SK-N-SH treated with all-trans-retinoic acid at 6 μM for 48 hours (cell line): ENCODE measurements around the gene PIK3R6.

Source experiments
- ATAC-seq: fragments of 200-7000 bp; cut with Tn5 transposase; 3 replicates; pipeline ENCODE4 v1.9.1; 2020; ENCODE audit warnings: mild to moderate bottlenecking, moderate library complexity
- ARNTL ChIP-seq: fragments of 450-650 bp; formaldehyde crosslinking; IDR thresholded peaks from 2 replicates; pipeline ENCODE4 v1.5.0; 2020; ENCODE audit warnings: low read depth, mild to moderate bottlenecking, moderate library complexity, borderline replicate concordance
- CSDC2 ChIP-seq: fragments of 250-450 bp; sonication (Bioruptor Pico); IDR thresholded peaks from 2 replicates; pipeline ENCODE4 v1.5.0; 2020; ENCODE audit warnings: mild to moderate bottlenecking, moderate library complexity
- ESRRG ChIP-seq: fragments of 250-450 bp; sonication (Bioruptor Pico); IDR thresholded peaks from 2 replicates; pipeline ENCODE4 v1.6.1; 2021; ENCODE audit warnings: mild to moderate bottlenecking
- GLIS3 ChIP-seq: fragments of 250-450 bp; sonication (Bioruptor Pico); IDR thresholded peaks from 2 replicates; pipeline ENCODE4 v1.5.0; 2020; ENCODE audit warnings: mild to moderate bottlenecking, moderate library complexity
- ISL1 ChIP-seq: fragments of 250-450 bp; sonication (Bioruptor Pico); IDR thresholded peaks from 2 replicates; pipeline ENCODE4 v2.1.2; 2022; ENCODE audit warnings: mild to moderate bottlenecking, moderate library complexity
- OSR1 ChIP-seq: fragments of 250-450 bp; sonication (Bioruptor Pico); IDR thresholded peaks from 2 replicates; pipeline ENCODE4 v1.8.0; 2022; ENCODE audit warnings: moderate library complexity, mild to moderate bottlenecking, inconsistent platforms
- RARB ChIP-seq: fragments of 250-450 bp; sonication (Bioruptor Pico); IDR thresholded peaks from 2 replicates; pipeline ENCODE4 v1.8.0; 2021; ENCODE audit warnings: mild to moderate bottlenecking, moderate library complexity
- SNAI2 ChIP-seq: fragments of 250-450 bp; sonication (Bioruptor Pico); IDR thresholded peaks from 2 replicates; pipeline ENCODE4 v1.5.0; 2020; ENCODE audit warnings: mild to moderate bottlenecking, moderate library complexity
- TCF4 ChIP-seq: fragments of 250-450 bp; sonication (Bioruptor Pico); IDR thresholded peaks from 2 replicates; pipeline ENCODE4 v1.8.0; 2021; ENCODE audit warnings: mild to moderate bottlenecking, moderate library complexity, borderline replicate concordance
- TOX ChIP-seq: fragments of 250-450 bp; sonication (Bioruptor Pico); IDR thresholded peaks from 2 replicates; pipeline ENCODE4 v1.8.0; 2021; ENCODE audit warnings: mild to moderate bottlenecking, moderate library complexity, borderline replicate concordance
- ZC3H10 ChIP-seq: fragments of 250-450 bp; sonication (Bioruptor Pico); IDR thresholded peaks from 2 replicates; pipeline ENCODE4 v1.5.1; 2021; ENCODE audit warnings: mild to moderate bottlenecking, moderate library complexity
- ZFP3 ChIP-seq: fragments of 250-450 bp; sonication (Bioruptor Pico); IDR thresholded peaks from 2 replicates; pipeline ENCODE4 v1.5.0; 2020; ENCODE audit warnings: mild to moderate bottlenecking, moderate library complexity
- ZFP30 ChIP-seq: fragments of 450-650 bp; formaldehyde crosslinking; IDR thresholded peaks from 2 replicates; pipeline ENCODE4 v1.5.0; 2022; ENCODE audit warnings: mild to moderate bottlenecking, moderate library complexity
- ZNF565 ChIP-seq: fragments of 450-650 bp; formaldehyde crosslinking; conservative IDR thresholded peaks from 2 replicates; pipeline ENCODE4 v1.5.0; 2020; ENCODE audit warnings: low read depth, mild to moderate bottlenecking, moderate library complexity
- ZNF70 ChIP-seq: fragments of 450-650 bp; formaldehyde crosslinking; IDR thresholded peaks from 2 replicates; pipeline ENCODE4 v1.5.0; 2020; ENCODE audit warnings: mild to moderate bottlenecking, moderate library complexity
- ZNF8 ChIP-seq: fragments of 450-650 bp; formaldehyde crosslinking; IDR thresholded peaks from 2 replicates; pipeline ENCODE4 v1.5.0; 2020; ENCODE audit warnings: mild to moderate bottlenecking, moderate library complexity
- TF ChIP-seq, protein P1 (sequence below): fragments of 250-450 bp; sonication (Bioruptor Pico); IDR thresholded peaks from 2 replicates; pipeline ENCODE4 v1.8.0; 2020; ENCODE audit warnings: mild to moderate bottlenecking, moderate library complexity, borderline replicate concordance
- TF ChIP-seq, protein P2 (sequence below): fragments of 250-450 bp; sonication (Bioruptor Pico); IDR thresholded peaks from 2 replicates; pipeline ENCODE4 v1.8.0; 2021; ENCODE audit warnings: low read depth, mild to moderate bottlenecking, moderate library complexity, borderline replicate concordance
- TF ChIP-seq, protein P3 (sequence below): fragments of 250-450 bp; sonication (Bioruptor Pico); IDR thresholded peaks from 2 replicates; pipeline ENCODE4 v1.5.1; 2020; ENCODE audit warnings: low read depth, mild to moderate bottlenecking, moderate library complexity
- TF ChIP-seq, protein P4 (sequence below): fragments of 250-450 bp; sonication (Bioruptor Pico); IDR thresholded peaks from 2 replicates; pipeline ENCODE4 v1.5.0; 2020; ENCODE audit warnings: mild to moderate bottlenecking, moderate library complexity
- TF ChIP-seq, protein P5 (sequence below): fragments of 250-450 bp; sonication (Bioruptor Pico); IDR thresholded peaks from 2 replicates; pipeline ENCODE4 v1.5.1; 2021; ENCODE audit warnings: mild to moderate bottlenecking, moderate library complexity

The PIK3R6 gene

DNA sequence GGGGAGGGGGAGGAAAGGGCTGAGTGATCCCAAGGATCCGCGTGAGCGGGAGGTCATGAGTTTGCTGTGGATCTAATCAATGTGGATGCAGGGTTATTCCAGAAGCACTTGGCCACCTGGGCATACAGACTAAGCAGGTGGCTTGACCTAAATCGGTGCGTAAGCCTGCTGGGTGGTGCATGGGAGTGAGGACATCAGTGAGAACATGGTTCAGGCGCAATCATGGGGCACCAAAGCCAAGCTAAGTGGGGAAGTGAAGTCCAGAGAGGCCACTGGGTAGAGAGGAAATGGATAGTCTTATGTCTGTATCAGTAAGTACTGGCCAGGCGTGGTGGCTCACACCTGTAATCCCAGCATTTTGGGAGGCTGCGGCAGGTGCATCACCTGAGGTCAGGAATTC is 49.4 kb downstream of the PIK3R6 start:
- TF ChIP-seq GLIS3 (CRISPR knock-in tag) = no peak
- TF ChIP-seq ZFP3 = no peak
- TF ChIP-seq ARNTL (CRISPR knock-in tag) = no peak
- TF ChIP-seq RARB (CRISPR knock-in tag) = no peak
- TF ChIP-seq, protein P1, sequence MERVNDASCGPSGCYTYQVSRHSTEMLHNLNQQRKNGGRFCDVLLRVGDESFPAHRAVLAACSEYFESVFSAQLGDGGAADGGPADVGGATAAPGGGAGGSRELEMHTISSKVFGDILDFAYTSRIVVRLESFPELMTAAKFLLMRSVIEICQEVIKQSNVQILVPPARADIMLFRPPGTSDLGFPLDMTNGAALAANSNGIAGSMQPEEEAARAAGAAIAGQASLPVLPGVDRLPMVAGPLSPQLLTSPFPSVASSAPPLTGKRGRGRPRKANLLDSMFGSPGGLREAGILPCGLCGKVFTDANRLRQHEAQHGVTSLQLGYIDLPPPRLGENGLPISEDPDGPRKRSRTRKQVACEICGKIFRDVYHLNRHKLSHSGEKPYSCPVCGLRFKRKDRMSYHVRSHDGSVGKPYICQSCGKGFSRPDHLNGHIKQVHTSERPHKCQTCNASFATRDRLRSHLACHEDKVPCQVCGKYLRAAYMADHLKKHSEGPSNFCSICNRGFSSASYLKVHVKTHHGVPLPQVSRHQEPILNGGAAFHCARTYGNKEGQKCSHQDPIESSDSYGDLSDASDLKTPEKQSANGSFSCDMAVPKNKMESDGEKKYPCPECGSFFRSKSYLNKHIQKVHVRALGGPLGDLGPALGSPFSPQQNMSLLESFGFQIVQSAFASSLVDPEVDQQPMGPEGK (CRISPR knock-in tag) = no peak
- TF ChIP-seq SNAI2 (CRISPR knock-in tag) = no peak
- TF ChIP-seq ISL1 = no peak
- TF ChIP-seq, protein P2, sequence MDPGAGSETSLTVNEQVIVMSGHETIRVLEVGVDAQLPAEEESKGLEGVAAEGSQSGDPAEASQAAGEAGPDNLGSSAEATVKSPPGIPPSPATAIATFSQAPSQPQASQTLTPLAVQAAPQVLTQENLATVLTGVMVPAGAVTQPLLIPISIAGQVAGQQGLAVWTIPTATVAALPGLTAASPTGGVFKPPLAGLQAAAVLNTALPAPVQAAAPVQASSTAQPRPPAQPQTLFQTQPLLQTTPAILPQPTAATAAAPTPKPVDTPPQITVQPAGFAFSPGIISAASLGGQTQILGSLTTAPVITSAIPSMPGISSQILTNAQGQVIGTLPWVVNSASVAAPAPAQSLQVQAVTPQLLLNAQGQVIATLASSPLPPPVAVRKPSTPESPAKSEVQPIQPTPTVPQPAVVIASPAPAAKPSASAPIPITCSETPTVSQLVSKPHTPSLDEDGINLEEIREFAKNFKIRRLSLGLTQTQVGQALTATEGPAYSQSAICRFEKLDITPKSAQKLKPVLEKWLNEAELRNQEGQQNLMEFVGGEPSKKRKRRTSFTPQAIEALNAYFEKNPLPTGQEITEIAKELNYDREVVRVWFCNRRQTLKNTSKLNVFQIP (CRISPR knock-in tag) = no peak
- TF ChIP-seq, protein P3, sequence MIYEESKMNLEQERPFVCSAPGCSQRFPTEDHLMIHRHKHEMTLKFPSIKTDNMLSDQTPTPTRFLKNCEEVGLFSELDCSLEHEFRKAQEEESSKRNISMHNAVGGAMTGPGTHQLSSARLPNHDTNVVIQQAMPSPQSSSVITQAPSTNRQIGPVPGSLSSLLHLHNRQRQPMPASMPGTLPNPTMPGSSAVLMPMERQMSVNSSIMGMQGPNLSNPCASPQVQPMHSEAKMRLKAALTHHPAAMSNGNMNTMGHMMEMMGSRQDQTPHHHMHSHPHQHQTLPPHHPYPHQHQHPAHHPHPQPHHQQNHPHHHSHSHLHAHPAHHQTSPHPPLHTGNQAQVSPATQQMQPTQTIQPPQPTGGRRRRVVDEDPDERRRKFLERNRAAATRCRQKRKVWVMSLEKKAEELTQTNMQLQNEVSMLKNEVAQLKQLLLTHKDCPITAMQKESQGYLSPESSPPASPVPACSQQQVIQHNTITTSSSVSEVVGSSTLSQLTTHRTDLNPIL = no peak
- no peak for TF ChIP-seq ZNF565 (CRISPR knock-in tag)
- TF ChIP-seq, protein P4, sequence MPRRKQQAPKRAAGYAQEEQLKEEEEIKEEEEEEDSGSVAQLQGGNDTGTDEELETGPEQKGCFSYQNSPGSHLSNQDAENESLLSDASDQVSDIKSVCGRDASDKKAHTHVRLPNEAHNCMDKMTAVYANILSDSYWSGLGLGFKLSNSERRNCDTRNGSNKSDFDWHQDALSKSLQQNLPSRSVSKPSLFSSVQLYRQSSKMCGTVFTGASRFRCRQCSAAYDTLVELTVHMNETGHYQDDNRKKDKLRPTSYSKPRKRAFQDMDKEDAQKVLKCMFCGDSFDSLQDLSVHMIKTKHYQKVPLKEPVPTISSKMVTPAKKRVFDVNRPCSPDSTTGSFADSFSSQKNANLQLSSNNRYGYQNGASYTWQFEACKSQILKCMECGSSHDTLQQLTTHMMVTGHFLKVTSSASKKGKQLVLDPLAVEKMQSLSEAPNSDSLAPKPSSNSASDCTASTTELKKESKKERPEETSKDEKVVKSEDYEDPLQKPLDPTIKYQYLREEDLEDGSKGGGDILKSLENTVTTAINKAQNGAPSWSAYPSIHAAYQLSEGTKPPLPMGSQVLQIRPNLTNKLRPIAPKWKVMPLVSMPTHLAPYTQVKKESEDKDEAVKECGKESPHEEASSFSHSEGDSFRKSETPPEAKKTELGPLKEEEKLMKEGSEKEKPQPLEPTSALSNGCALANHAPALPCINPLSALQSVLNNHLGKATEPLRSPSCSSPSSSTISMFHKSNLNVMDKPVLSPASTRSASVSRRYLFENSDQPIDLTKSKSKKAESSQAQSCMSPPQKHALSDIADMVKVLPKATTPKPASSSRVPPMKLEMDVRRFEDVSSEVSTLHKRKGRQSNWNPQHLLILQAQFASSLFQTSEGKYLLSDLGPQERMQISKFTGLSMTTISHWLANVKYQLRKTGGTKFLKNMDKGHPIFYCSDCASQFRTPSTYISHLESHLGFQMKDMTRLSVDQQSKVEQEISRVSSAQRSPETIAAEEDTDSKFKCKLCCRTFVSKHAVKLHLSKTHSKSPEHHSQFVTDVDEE (CRISPR knock-in tag) = no peak
- TF ChIP-seq ZC3H10 (CRISPR knock-in tag) = no peak
- TF ChIP-seq, protein P5, sequence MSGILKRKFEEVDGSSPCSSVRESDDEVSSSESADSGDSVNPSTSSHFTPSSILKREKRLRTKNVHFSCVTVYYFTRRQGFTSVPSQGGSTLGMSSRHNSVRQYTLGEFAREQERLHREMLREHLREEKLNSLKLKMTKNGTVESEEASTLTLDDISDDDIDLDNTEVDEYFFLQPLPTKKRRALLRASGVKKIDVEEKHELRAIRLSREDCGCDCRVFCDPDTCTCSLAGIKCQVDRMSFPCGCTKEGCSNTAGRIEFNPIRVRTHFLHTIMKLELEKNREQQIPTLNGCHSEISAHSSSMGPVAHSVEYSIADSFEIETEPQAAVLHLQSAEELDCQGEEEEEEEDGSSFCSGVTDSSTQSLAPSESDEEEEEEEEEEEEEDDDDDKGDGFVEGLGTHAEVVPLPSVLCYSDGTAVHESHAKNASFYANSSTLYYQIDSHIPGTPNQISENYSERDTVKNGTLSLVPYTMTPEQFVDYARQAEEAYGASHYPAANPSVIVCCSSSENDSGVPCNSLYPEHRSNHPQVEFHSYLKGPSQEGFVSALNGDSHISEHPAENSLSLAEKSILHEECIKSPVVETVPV (CRISPR knock-in tag) = no peak
- TF ChIP-seq TCF4 = no peak
- no peak for TF ChIP-seq OSR1 (CRISPR knock-in tag)
- TF ChIP-seq CSDC2 (CRISPR knock-in tag) = no peak
- no peak for TF ChIP-seq ZNF70 (CRISPR knock-in tag)
- no peak for TF ChIP-seq ZFP30
- TF ChIP-seq ESRRG = no peak
- no peak for TF ChIP-seq ZNF8 (CRISPR knock-in tag)
- no peak for ATAC-seq

DNA sequence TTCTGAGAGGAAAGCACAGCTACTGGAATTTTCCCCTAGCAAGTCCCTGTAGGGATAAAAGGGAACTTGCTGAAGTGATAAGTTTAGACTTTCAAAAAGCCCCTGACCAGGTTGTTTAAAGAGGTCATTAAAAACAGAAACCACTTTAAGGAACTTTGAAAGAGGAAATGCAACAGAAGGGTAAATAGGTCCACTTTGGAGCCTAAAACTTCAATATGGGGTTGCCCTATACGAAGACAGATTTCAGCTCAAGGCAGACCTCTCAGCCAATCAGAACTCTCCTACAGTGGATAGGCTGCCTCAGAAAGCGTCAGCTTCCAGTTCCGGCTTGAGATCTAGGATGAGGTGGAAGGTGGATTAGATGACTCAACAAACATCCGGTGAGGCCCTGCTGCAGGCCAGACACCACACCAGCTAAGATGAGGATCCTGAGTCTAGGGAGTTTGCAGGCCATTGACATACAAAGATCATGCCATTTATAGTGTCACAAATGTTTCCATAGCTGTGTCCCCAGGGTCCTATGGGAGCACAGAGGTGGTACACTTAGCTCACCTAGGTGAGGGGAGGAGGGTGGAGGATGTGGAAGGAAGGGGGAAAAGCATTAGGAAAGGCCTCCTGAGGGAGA is 60.4 kb downstream of the PIK3R6 start:
- no peak for TF ChIP-seq ESRRG
- TF ChIP-seq TOX (CRISPR knock-in tag) = no peak
- TF ChIP-seq, protein P5 (CRISPR knock-in tag) = no peak
- TF ChIP-seq, protein P2 (CRISPR knock-in tag) = no peak
- TF ChIP-seq ARNTL (CRISPR knock-in tag) = no peak
- TF ChIP-seq, all 23 proteins: peak for 0
- ATAC-seq = no peak
